IMR-90 (cell line): ENCODE results near the gene ATP12A.

Source experiments
- BHLHE40 ChIP-seq: fragments of 150-350 bp; IDR thresholded peaks from 2 replicates; pipeline ENCODE4 v1.6.1; 2016; ENCODE audit warnings: mild to moderate bottlenecking, low read depth, low read length
- CEBPB ChIP-seq: IDR thresholded peaks from 2 replicates; pipeline ENCODE4 v1.6.1; 2012; ENCODE audit warnings: low read depth, low read length, improper control_type of control experiment
- CHD1 ChIP-seq: IDR thresholded peaks from 2 replicates; pipeline ENCODE4 v1.6.1; 2012; ENCODE audit warnings: low read depth, low read length, improper control_type of control experiment
- CTCF ChIP-seq: conservative IDR thresholded peaks from 2 replicates; pipeline ENCODE4 v1.5.1; 2012; ENCODE audit warnings: mild to moderate bottlenecking, low read depth, low read length, improper control_type of control experiment
- FOS ChIP-seq: fragments of 150-350 bp; IDR thresholded peaks from 2 replicates; pipeline ENCODE4 v1.6.1; 2016; ENCODE audit warnings: low read depth, low read length
- MAZ ChIP-seq: IDR thresholded peaks from 2 replicates; pipeline ENCODE4 v1.6.1; 2012; ENCODE audit warnings: low read depth, mild to moderate bottlenecking, low read length, improper control_type of control experiment, moderate library complexity, borderline replicate concordance
- MXI1 ChIP-seq: IDR thresholded peaks from 2 replicates; pipeline ENCODE4 v1.6.1; 2012; ENCODE audit warnings: low read depth, mild to moderate bottlenecking, low read length, moderate library complexity, borderline replicate concordance
- NFE2L2 ChIP-seq: fragments of 150-350 bp; IDR thresholded peaks from 2 replicates; pipeline ENCODE4 v1.6.1; 2016; ENCODE audit warnings: low read depth, mild to moderate bottlenecking, low read length
- POLR2A ChIP-seq: IDR thresholded peaks from 2 replicates; pipeline ENCODE4 v1.6.1; 2012; ENCODE audit warnings: mild to moderate bottlenecking, low read depth, low read length
- RAD21 ChIP-seq: IDR thresholded peaks from 2 replicates; pipeline ENCODE4 v1.6.1; 2012; ENCODE audit warnings: low read length, improper control_type of control experiment
- RCOR1 ChIP-seq: IDR thresholded peaks from 2 replicates; pipeline ENCODE4 v1.6.1; 2012; ENCODE audit warnings: mild to moderate bottlenecking, low read length, improper control_type of control experiment; ENCODE audit not compliant: insufficient replicate concordance
- RFX5 ChIP-seq: IDR thresholded peaks from 2 replicates; pipeline ENCODE4 v1.8.0; 2012; ENCODE audit warnings: low read depth, mild to moderate bottlenecking, low read length, moderate library complexity
- SMC3 ChIP-seq: fragments of 150-350 bp; IDR thresholded peaks from 2 replicates; pipeline ENCODE4 v1.6.1; 2016; ENCODE audit warnings: low read depth, mild to moderate bottlenecking, antibody characterized with exemption, low read length, moderate library complexity
- USF2 ChIP-seq: fragments of 150-350 bp; IDR thresholded peaks from 2 replicates; pipeline ENCODE4 v1.6.1; 2017; ENCODE audit warnings: mild to moderate bottlenecking, antibody characterized with exemption, low read length, low read depth

GRCh38 chr13:24716446-24716845 is 36.2 kb downstream of the ATP12A start:
- no peak for TF ChIP-seq POLR2A
- no peak for TF ChIP-seq CTCF
- no peak for TF ChIP-seq FOS
- TF ChIP-seq RCOR1: no peak
- no peak for TF ChIP-seq USF2
- no peak for TF ChIP-seq RFX5
- no peak for TF ChIP-seq RAD21
- TF ChIP-seq MAZ: no peak
- TF ChIP-seq NFE2L2: no peak
- no peak for TF ChIP-seq SMC3
- TF ChIP-seq MXI1: no peak
- TF ChIP-seq BHLHE40: no peak
- no peak for TF ChIP-seq CHD1
- TF ChIP-seq CEBPB: no peak
